HG02588 (cell line): ENCODE data around the gene BEND2.
"Not testable (repeated sequence)": the region's sequence is repeated elsewhere in the genome, so short reads cannot be mapped to it uniquely, and the experiment has no call there.

Source experiments
- ATAC-seq: cut with Tn5 transposase; IDR thresholded peaks from one replicate; pipeline ENCODE4 v1.9.1; 2021; ENCODE audit warnings: mild to moderate bottlenecking, moderate library complexity; ENCODE audit not compliant: unreplicated experiment

Gene BEND2

DNA sequence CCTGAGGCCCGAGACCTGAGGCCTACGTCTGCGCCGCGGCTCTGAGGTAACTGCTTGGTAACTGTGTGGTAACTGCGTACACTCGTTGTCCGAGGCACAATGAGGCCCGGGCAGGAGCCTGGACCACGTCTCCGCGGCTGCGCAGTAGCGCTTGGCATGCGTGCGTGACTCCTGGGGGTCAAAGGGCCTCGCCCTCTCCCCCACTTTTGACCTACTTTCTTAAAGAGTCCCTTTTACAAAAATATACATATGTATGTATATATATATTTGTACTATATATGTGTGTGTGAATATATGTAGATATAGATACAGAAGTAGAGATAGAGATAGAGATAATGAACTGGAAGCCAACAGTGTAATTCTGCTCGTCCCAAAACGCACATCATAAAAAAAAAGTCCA lies at the start of gene BEND2:
Gene BEND2, minus strand, starts transcription at position 101 of the 400 bp plus-strand sequence. CDS start 136 bp downstream, outside the sequence.
- no peak for ATAC-seq

DNA sequence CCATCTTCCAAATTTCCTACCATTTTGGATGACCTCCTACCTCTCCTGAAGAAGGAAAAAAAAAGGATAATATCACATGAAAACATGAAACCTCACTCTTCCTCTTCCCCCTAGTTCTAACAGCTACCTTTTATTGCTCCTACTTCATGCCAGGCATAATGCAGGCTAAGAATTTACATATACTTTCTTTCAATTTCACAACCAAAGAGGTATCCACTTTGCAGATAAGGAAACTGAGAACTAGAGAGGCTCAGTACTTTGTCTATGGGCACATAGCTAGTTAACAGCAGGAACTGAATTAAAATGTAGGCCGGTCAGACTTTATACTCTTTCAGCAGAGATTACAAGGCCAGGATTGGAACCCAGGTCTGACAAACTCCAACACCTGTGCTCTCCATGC lies 34.4 kb upstream of the BEND2 start:
- no peak for ATAC-seq

DNA sequence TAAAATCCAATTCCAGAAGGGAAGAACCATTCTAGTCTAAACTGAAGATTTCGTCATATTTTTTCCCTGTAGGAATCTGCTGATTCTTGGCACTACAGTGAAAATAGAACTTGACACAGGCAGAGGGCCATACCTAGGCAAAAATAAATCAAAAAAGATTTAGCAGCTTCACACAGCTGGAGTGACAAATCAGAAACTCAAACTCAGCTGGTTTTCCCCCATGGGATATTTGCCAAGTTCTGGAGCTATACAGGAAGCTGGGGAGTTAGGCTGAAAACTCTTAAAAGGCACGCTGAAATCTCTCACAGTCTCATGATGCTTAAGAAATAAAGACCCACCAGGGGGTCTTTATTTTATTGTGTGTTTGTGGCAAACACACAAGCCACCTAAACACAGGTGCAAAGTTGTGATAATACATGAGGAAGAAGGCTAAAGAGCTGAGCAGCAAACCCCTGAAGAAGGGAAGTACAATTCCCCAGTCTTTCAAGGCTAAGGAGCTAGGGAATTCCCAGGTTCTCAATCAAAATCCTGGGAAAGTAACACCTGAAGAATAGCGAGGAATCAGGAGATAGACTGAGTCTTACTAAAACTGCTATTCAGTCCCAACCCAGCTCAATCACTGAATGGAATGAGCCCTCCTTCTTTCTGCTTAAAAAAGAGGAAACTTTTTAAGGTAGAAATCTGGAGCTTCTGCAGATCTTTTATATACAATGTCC lies 32.1 kb upstream of the BEND2 start:
- ATAC-seq, result no peak

DNA sequence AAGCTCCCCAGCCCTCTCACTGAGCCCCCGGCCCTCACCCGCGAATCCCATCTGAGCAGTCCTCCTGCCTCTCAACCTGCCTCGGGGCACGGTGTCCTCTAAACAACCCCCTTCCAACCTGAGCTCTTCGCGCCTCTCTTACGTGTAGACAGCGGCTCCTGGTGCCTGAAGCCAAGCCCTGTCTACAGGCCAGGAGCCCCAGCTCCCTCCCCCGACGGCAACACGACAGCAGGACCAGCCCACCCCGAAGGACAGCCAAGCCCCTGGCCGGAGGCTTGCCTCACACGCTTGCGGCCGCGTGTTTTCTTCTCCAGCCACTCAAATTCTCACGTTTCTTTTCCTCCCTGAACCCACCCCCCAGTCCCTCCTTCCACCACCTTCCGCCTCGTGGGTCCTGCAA lies 9.0 kb upstream of the BEND2 start:
- ATAC-seq, result not testable (repeated sequence)

DNA sequence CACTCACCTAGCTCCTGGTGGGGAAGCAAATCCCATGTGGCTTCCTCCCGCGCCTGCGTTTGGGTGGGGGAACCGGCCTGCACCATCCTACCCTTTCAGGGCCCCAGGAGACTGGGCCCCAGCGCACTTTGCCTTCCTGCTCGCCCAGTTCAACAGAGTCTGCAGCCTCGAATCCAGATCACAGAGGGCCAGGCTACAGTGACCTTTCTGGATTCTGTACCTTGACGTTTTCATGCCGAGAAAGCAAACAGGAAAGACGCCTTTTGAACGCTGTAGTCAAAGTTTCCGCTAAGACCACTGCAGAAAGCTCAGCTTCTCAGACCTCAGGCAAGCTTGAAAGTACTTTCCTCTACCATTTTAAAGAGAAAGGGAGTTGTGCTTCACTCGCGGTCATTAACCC lies 7.4 kb upstream of the BEND2 start:
- no peak for ATAC-seq

DNA sequence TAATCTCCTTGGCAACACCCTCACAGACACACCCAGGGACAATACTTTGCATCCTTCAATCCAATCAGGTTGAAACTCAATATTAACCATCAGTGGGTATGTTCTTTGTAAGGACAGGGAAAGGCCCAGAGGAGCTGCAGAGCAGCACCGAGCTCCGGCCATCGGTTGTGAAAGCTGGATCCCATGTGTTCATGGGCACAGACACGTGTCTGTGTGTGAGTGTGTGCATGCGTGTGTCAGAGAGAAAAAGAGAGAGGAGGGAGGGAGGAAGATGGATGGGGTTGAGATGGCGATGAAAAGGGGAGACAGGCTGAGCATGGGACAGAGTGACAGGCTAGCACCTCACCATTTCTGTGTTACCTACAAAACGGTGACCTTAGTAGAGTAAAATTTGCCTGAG lies 6.8 kb upstream of the BEND2 start:
- ATAC-seq, result no peak

DNA sequence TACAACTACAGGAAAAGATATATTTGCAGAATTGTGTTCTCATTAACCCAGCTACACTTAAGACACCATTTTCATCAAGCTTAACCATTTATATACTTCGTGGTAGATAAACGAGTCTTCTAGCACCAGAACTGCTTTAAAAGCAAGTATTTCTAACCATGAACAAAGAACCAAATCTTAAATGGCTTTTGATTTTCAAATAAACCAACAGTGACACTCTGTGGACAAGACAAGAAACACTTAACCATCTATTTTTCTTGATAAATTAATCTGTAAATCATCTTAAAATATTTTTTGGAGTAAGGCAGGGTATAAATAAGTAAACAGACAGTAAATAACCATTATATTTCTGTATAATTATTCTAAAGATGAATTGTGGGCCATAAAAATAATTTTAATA lies 10.2 kb downstream of the BEND2 start:
- ATAC-seq, result no peak

DNA sequence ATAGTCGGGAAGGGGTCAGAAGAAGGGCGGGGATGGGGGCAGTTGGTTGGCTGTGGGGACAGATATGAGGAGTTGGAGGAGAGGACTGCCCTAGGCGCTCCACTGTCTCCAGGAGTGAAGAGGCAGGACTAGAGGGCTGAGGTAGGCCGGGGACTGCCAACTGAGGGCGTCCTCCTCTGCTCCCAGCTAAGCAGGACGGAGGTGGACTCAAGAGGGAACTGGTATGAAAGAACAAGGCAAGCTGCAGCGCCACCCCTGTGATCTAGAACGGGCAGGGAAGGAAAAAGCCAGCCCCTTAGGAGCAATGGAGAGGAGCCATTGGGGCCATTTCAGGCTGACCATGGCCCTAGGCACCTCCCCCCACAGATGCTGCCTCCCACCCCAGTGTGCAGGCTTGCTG lies 14.0 kb downstream of the BEND2 start:
- no peak for ATAC-seq

DNA sequence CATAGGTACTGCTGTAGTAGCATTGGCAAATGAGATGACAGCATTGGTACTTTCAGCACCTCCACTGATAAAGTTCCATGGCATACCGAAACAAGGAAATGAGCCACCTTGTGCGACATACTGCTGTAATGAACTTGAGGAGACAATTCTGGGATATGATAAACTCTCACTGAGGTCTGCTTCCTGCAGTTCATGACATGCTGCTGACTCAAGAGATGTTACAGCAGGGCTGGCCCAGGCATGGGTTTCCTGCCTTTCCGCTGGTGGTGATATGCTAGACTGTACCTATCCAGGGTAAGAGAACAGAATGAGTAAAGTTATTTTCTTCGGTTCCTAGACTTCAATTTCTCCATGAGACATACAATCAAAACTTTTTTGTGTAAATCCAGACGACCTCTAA lies 17.1 kb downstream of the BEND2 start:
- ATAC-seq, result no peak

DNA sequence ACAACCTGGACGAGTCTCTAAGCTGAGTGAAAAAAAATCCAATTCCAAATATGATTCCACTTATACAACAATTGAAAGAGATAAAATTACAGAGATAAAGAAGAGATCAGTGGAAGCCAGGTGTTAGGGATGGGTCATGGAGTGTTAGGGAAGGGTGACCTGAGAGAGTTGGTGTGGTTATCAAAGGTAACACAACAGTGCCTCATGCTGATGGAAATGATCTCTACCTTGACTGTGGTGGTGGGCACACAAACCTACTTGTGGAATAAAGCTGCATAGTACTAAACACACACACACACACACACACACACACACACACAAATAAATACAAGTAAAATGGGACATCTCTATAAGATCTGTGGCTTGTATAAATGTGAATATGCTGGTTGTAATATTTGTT lies 26.0 kb downstream of the BEND2 start:
- ATAC-seq, result no peak

DNA sequence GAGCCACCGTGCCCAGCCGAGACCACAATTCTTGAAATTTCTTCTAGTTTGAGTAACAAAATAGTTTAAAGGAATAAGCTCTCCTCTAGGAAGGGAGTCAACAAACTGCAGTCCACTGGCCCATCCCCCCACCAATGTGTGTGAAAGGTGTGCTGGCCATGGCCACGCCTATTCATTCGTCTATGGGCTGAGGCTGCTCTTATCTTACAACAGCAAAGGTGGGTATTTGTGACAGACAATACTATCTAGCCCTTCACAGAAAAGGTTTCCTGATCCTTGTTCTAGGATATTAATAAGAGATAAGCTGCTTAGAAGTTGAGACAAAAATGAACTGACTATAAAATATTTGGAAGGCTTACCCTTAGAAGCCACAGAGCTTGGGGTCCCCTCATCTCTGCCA lies 41.2 kb downstream of the BEND2 start:
- no peak for ATAC-seq

DNA sequence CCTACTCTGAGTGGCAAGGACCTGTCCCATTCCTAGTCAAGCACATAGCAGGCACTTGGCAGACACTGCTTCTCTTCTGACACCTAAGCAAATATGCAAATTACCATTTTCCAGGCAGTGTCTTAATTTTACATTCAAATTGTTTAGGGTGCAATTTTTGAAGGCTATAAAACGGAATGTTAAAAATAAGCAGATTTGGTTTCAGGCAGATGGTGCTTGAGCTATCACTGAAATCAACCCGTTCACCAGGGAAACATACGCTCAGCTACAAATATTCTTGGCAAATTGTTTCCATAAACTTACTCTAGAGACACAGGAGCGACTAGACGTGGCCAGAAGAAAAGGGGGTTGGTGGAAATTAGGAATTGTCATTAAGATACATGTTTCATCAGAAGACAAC lies 45.7 kb downstream of the BEND2 start:
- ATAC-seq, result no peak

DNA sequence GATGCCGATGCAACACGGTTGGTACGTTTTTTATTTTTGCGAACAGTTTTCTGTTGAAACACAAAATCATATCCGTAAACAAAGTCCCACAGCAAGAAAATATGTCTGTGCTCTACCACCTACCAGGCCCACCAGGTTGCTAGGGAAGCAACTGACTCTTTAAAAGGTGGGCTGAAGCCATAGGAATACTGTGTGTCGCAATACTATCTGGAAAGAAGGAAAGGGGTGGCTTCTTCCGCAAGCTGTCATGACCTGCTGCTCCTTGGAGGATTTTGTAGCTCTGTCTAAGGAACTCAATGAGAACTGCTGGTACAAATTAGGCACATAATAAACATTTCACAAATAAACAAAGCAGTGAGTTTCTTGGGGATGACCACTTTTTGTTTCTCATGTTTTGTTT lies 46.5 kb downstream of the BEND2 start:
- ATAC-seq, result no peak

DNA sequence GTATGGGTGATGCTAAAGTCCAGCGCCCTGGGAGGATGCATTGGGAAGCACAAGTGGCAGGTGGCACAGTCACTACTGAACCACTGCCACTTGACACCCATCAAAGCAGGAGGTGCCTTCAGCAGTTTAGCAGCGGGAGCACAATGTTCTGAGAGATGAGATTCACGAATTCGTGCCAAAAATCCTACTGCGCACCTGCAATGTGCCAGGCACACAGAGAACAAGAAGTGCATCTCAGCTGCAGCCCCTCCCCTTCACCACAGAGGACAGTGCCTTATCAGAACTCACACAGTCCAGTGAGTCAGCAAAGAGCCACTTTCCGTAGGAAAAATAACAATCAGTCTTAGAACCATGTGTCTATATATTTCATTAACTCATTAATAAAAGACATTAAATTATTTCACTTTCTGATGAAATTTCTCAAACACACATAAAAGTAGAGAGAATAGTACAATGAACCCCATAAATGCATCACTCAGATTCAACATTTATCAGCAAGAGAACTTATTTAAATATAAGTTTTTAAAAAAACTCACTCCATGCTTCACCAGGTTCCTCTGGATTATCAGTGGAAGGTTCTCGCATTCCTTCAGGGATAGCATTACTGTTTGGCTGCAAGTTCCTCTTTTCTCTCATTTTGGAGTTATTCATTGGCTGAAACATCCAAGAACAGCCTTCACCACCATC lies 47.0 kb downstream of the BEND2 start:
- no peak for ATAC-seq

DNA sequence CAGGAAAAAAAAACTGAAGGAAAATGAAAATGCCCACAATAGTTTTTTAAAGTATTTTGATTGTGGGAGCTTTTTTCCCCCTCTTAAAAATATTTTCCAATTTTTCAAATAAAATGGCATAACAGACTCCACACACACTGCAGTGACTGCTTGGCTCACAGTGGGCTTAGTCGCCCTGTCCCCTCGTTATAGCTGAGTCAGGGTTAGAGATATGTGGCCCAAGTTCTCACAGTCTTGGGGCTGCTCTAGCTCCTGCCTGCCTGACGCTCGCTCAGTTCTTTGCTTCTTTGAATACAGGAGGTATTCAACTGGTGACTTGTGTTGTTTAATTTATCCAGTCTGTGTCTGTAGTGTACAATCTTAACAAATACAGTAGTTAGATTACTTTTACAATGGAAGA lies 47.7 kb downstream of the BEND2 start:
- ATAC-seq, result no peak

DNA sequence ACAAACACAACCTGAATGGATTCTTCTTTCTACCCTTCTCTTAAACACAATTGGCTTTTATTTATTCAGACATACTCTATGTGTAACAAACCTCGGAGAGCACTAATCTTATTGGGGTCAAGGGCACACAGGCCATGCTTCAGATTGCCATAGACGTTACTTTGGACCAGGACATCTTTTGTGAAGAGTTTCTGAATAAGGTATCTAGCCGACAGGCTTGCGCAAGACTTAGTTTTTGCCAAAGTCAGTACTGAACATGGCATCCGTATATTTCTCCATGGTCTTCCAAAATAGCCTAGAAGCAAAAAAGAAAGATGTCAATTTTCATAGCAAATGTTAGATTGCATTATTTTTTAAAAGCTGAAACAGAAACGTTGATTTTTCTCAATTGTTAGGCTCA lies 49.8 kb downstream of the BEND2 start:
- ATAC-seq, result no peak

DNA sequence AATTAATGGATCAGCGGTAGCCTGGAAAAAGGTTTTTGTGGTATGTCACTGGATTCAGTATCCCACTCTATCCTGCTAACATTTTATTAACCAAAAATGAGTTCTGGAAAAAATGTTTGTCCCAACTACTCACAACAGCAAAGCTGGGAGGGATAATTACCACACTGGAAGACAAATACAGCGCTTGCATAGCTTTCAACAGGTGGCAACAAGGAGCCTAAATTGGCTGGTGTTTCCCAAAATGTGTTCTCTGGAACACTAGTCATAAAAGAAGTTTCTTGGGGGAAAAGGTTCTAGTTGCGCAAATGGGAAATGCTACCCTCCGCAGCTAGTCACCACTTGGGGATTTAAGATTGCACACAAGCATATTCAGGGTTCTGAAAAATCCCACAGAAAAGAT lies 54.6 kb downstream of the BEND2 start:
- ATAC-seq, result no peak

DNA sequence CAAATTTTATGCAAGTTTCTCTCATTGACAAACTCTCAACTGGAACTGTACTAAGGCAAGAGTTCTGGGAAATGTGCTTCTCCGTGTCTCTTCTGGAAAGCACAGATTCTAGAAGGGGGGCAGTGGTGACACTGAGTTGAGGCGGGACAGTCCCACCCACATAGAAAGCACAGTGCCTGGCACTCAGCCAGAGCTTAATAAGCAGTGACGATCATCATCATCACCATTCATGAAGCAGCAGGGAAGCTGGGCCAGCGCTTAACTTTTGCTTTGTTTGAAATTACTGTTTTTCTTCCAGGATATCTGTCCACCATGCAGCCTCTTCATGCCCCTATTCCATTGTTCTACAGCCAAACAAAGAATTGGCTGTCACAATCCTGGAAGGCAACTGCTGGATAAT lies 60.3 kb downstream of the BEND2 start:
- ATAC-seq, result no peak

DNA sequence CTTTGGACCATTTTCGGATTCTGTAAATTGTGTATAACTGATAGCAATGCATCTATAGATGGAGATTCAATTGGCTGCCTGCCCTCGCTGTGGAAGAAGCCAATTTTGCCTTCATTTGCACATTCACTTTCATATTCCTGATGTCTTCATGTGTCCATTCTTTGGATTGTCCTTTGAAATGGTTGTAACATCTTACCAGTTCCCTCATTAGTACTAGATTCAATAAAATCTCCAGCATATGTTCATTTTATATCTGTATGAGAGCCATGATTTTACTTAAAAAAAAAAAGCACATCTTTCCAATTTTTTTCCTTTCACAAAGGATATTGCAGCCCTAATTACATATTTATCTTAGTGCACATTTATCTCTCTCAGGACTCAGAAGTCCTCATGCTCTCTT lies 61.7 kb downstream of the BEND2 start:
- no peak for ATAC-seq

DNA sequence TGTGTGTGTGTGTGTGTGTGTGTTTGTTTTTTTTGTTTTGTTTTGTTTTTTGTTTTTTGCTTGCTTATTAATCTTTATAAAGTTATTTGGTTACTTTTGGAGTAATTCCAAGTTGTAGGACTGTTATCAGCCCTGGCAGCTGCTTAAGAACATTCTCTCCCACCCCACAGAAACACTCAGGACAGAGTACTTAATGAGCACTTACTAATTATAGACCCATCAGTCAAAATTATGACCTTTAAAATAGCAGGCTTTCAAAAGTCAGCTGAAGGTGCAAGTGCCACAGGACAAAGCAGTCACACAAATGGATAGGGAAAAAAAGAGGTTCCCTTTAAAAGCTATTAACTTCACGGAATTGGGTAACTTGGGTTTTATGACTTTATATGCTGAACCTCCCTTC lies 69.0 kb downstream of the BEND2 start:
- ATAC-seq, result no peak

DNA sequence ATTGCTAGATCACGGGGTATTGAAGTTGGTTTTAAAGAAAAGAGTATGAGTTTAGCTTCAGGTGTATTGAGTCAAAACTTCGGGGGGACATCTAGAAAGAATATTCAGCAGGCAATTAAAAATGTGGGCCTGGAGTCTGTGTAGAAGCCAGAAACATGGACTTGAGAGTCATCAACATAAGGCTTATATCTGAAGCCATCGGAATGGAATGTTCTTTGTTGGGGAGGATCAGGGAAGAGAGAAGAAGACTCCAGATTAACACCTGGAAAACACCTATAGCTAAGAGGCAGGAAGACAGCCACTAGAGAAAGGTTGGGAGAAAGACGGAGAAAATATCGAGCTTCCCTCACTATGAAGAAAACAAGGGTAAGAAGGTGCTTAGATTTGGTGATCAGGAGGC lies 69.5 kb downstream of the BEND2 start:
- no peak for ATAC-seq

DNA sequence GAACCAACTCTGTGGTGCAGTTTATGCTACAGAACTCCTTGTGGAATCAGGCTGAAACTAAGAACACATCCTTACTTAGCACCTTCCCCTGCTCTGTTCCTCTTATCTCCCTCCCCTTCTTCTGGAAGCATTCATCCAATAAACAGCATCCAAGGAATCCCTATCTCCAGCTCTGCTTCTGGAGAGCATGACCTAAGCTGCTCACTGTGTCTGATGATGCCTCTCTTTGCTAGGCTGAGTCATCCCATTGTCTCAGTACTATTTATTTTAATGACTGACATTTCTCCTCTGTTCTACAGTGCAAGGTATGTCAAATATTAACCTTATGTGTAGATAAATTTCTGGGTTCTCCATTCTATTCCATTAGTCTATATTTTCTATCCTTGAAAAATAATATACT lies 71.2 kb downstream of the BEND2 start:
- ATAC-seq, result no peak

DNA sequence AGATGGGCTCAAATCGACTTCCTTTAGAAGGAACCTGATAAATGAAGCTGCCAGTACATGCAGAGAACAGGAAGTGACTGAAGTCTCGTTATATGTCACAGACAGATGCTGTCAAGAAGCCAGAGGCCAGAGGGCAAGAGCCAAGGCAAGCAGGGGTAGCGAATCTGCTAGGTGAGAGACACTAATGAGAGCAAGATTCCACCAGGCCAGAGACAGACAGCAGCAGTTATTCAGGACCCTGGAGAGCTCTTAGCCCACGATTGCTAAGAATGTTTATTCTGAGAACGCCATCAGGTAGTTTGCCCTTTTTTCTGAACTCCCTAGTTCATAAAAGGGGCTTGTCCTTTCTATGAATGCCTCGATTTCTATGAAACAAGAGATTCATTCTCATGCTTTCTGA lies 73.7 kb downstream of the BEND2 start:
- ATAC-seq, result no peak
